ENCODE results near the gene RAB10.

The RAB10 gene

GRCh38 chr2:26179446-26179913 lies 145.6 kb downstream of the RAB10 start:
- no peak overlapping the region for H3K27ac ChIP-seq (ENCODE audit: low read depth, low read length, severe bottlenecking)
- H3K9me3 ChIP-seq (ENCODE audit: control insufficient read depth, low read length) = no peaks in the 10 kb centered on the region
- peak overlapping the region; percentile 32 for H3K4me3 ChIP-seq (ENCODE audit: extremely low read depth, insufficient read depth, low read length, poor library complexity, severe bottlenecking)
- peaks cover 3% of the 10 kb centered on the region for H3K36me3 ChIP-seq (ENCODE audit: control insufficient read depth, insufficient read depth, low read length)
- peaks cover 5% of the 10 kb centered on the region for H3K4me1 ChIP-seq (ENCODE audit: control insufficient read depth, insufficient read depth, low read length, poor library complexity, severe bottlenecking)
- 20 to 23% methylated on average over 4 to 8 of the region's 12 CpGs for WGBS, 2 experiments (ENCODE audit: insufficient coverage in 2 of 2)

GRCh38 chr2:26182441-26182840 lies 148.6 kb downstream of the RAB10 start:
- peaks cover 5% of the 10 kb centered on the region for H3K4me1 ChIP-seq (ENCODE audit: control insufficient read depth, insufficient read depth, low read length, poor library complexity, severe bottlenecking)
- H3K9me3 ChIP-seq (ENCODE audit: control insufficient read depth, low read length) = no peaks in the 10 kb centered on the region
- H3K27ac ChIP-seq (ENCODE audit: low read depth, low read length, severe bottlenecking) = no peak overlapping the region
- 93 to 100% methylated on average over 4 to 5 of the region's 5 CpGs for WGBS, 2 experiments (ENCODE audit: insufficient coverage in 2 of 2)
- H3K4me3 ChIP-seq (ENCODE audit: extremely low read depth, insufficient read depth, low read length, poor library complexity, severe bottlenecking) = no peak overlapping the region
- no peaks in the 10 kb centered on the region for H3K36me3 ChIP-seq (ENCODE audit: control insufficient read depth, insufficient read depth, low read length)

GRCh38 chr2:26182887-26183630 lies 149.2 kb downstream of the RAB10 start:
- H3K4me1 ChIP-seq (ENCODE audit: control insufficient read depth, insufficient read depth, low read length, poor library complexity, severe bottlenecking) = peaks cover 5% of the 10 kb centered on the region
- no peaks in the 10 kb centered on the region for H3K9me3 ChIP-seq (ENCODE audit: control insufficient read depth, low read length)
- no peak overlapping the region for H3K27ac ChIP-seq (ENCODE audit: low read depth, low read length, severe bottlenecking)
- WGBS, 2 experiments (ENCODE audit: insufficient coverage in 2 of 2) = 92 to 95% methylated on average over 9 to 10 of the region's 11 CpGs
- peaks cover 1% of the 10 kb centered on the region for H3K36me3 ChIP-seq (ENCODE audit: control insufficient read depth, insufficient read depth, low read length)
- H3K4me3 ChIP-seq (ENCODE audit: extremely low read depth, insufficient read depth, low read length, poor library complexity, severe bottlenecking) = no peak overlapping the region

GRCh38 chr2:26184121-26184520 lies 150.2 kb downstream of the RAB10 start:
- H3K4me3 ChIP-seq (ENCODE audit: extremely low read depth, insufficient read depth, low read length, poor library complexity, severe bottlenecking) = no peak overlapping the region

GRCh38 chr2:26184555-26185303 lies 150.8 kb downstream of the RAB10 start:
- peaks cover 15% of the 10 kb centered on the region for H3K36me3 ChIP-seq (ENCODE audit: control insufficient read depth, insufficient read depth, low read length)
- peak overlapping the region; percentile 42 for H3K4me3 ChIP-seq (ENCODE audit: extremely low read depth, insufficient read depth, low read length, poor library complexity, severe bottlenecking)
- WGBS, 2 experiments (ENCODE audit: insufficient coverage in 2 of 2) = 15% methylated on average over 85 to 90 of the region's 114 CpGs
- H3K27ac ChIP-seq (ENCODE audit: low read depth, low read length, severe bottlenecking) = no peak overlapping the region
- H3K4me1 ChIP-seq (ENCODE audit: control insufficient read depth, insufficient read depth, low read length, poor library complexity, severe bottlenecking) = no peaks in the 10 kb centered on the region
- no peaks in the 10 kb centered on the region for H3K9me3 ChIP-seq (ENCODE audit: control insufficient read depth, low read length)

More at GRCh38 chr2:26184121-26184520, 150.2 kb downstream of the RAB10 start:
- 84 to 85% methylated on average over 27 to 34 of the region's 34 CpGs for WGBS, 2 experiments (ENCODE audit: insufficient coverage in 2 of 2)
- H3K36me3 ChIP-seq (ENCODE audit: control insufficient read depth, insufficient read depth, low read length) = peaks cover 10% of the 10 kb centered on the region
- H3K9me3 ChIP-seq (ENCODE audit: control insufficient read depth, low read length) = no peaks in the 10 kb centered on the region
- H3K27ac ChIP-seq (ENCODE audit: low read depth, low read length, severe bottlenecking) = no peak overlapping the region
- peaks cover 5% of the 10 kb centered on the region for H3K4me1 ChIP-seq (ENCODE audit: control insufficient read depth, insufficient read depth, low read length, poor library complexity, severe bottlenecking)

GRCh38 chr2:26185304-26185928 lies 151.5 kb downstream of the RAB10 start:
- no peaks in the 10 kb centered on the region for H3K4me1 ChIP-seq (ENCODE audit: control insufficient read depth, insufficient read depth, low read length, poor library complexity, severe bottlenecking)
- no peak overlapping the region for H3K27ac ChIP-seq (ENCODE audit: low read depth, low read length, severe bottlenecking)
- peak overlapping the region; percentile 42 for H3K4me3 ChIP-seq (ENCODE audit: extremely low read depth, insufficient read depth, low read length, poor library complexity, severe bottlenecking)
- H3K36me3 ChIP-seq (ENCODE audit: control insufficient read depth, insufficient read depth, low read length) = peaks cover 18% of the 10 kb centered on the region
- no peaks in the 10 kb centered on the region for H3K9me3 ChIP-seq (ENCODE audit: control insufficient read depth, low read length)
- WGBS, 2 experiments (ENCODE audit: insufficient coverage in 2 of 2) = 61 to 87% methylated on average over 10 to 14 of the region's 20 CpGs

GRCh38 chr2:26185954-26186770 lies 152.3 kb downstream of the RAB10 start:
- Histone ChIP-seq H3K9me3 (ENCODE audit: control insufficient read depth, low read length) (no peaks in the 10 kb centered on the region), H3K36me3 (ENCODE audit: control insufficient read depth, insufficient read depth, low read length) (peaks cover 25% of the 10 kb centered on the region), H3K4me1 (ENCODE audit: control insufficient read depth, insufficient read depth, low read length, poor library complexity, severe bottlenecking) (no peaks in the 10 kb centered on the region), H3K4me3 (ENCODE audit: extremely low read depth, insufficient read depth, low read length, poor library complexity, severe bottlenecking) (no peak overlapping the region), H3K27ac (ENCODE audit: low read depth, low read length, severe bottlenecking) (no peak overlapping the region)
- WGBS, 2 experiments (ENCODE audit: insufficient coverage in 2 of 2) = 92 to 95% methylated on average over 10 to 14 of the region's 16 CpGs

All from mesodermal cell (in vitro differentiated cells).